C4-2B (cell line): Measurements from ENCODE around the gene COMMD2.

Experiments used
- CTCF ChIP-seq: fragments of 450-650 bp; conservative IDR thresholded peaks from 2 replicates; pipeline ENCODE4 v1.5.1; 2017; ENCODE audit warnings: mild to moderate bottlenecking
- ZFX ChIP-seq: fragments of 450-650 bp; IDR thresholded peaks from 2 replicates; pipeline ENCODE4 v1.6.1; 2017

GRCh38 chr3:149753717-149754116 lies 1.4 kb upstream of the COMMD2 start:
- TF ChIP-seq CTCF (no peak), ZFX (no peak)
